ENCODE data around the gene DRD2. TPM values are rescaled to one million over a fixed set of nuclear protein-coding genes. Genes with fewer than 3 reads are reported as not detected.

Gene DRD2
- total and polyA plus RNA-seq, 2 experiments from 2014 or later, result 0.07 to 0.24 TPM

- H3K27ac ChIP-seq, result no peak overlapping the region
- no peak overlapping the region for H3K4me3 ChIP-seq
- TF ChIP-seq CTCF (IDR thresholded peaks at IDR 0.05; ENCODE audit: low read depth, low read length), result no peak
These were observed 17.0 kb downstream of the DRD2 start for GRCh38 chr11:113458189-113458588.

GRCh38 chr11:113457784-113458183, 17.4 kb downstream of the DRD2 start:
- Histone ChIP-seq H3K27ac (no peak overlapping the region), H3K27me3 (peaks cover 3% of the 10 kb centered on the region), H3K9me3 (ENCODE audit: low read depth) (no peaks in the 10 kb centered on the region), H3K36me3 (no peaks in the 10 kb centered on the region), H3K4me1 (ENCODE audit: low read depth) (no peaks in the 10 kb centered on the region), H3K4me3 (no peak overlapping the region)
- TF ChIP-seq CTCF (IDR thresholded peaks at IDR 0.05; ENCODE audit: low read depth, low read length), result no peak
- no peak for DNase-seq (ENCODE audit: low read depth in 1 of 2, low spot score in 1 of 2)

More at GRCh38 chr11:113458189-113458588, 17.0 kb downstream of the DRD2 start:
- H3K36me3 ChIP-seq, result no peaks in the 10 kb centered on the region
- peaks cover 3% of the 10 kb centered on the region for H3K27me3 ChIP-seq
- H3K9me3 ChIP-seq (ENCODE audit: low read depth), result no peaks in the 10 kb centered on the region
- H3K4me1 ChIP-seq (ENCODE audit: low read depth), result no peaks in the 10 kb centered on the region
- DNase-seq (ENCODE audit: low read depth in 1 of 2, low spot score in 1 of 2), result no peak

GRCh38 chr11:113454455-113454854, 20.7 kb downstream of the DRD2 start:
- no peaks in the 10 kb centered on the region for H3K36me3 ChIP-seq
- no peak for TF ChIP-seq CTCF (IDR thresholded peaks at IDR 0.05; ENCODE audit: low read depth, low read length)
- no peak for DNase-seq (ENCODE audit: low read depth in 1 of 2, low spot score in 1 of 2)
- no peak overlapping the region for H3K4me3 ChIP-seq
- H3K27ac ChIP-seq, result no peak overlapping the region
- no peaks in the 10 kb centered on the region for H3K27me3 ChIP-seq
- no peaks in the 10 kb centered on the region for H3K9me3 ChIP-seq (ENCODE audit: low read depth)
- H3K4me1 ChIP-seq (ENCODE audit: low read depth), result peaks cover 6% of the 10 kb centered on the region

GRCh38 chr11:113449743-113450142, 25.5 kb downstream of the DRD2 start:
- H3K27me3 ChIP-seq, result no peaks in the 10 kb centered on the region
- DNase-seq (ENCODE audit: low read depth in 1 of 2, low spot score in 1 of 2), result no peak
- H3K4me3 ChIP-seq, result no peak overlapping the region
- no peaks in the 10 kb centered on the region for H3K36me3 ChIP-seq
- no peaks in the 10 kb centered on the region for H3K9me3 ChIP-seq (ENCODE audit: low read depth)
- H3K4me1 ChIP-seq (ENCODE audit: low read depth), result peaks cover 9% of the 10 kb centered on the region
- H3K27ac ChIP-seq, result no peak overlapping the region
- no peak for TF ChIP-seq CTCF (IDR thresholded peaks at IDR 0.05; ENCODE audit: low read depth, low read length)

- TF ChIP-seq CTCF (IDR thresholded peaks at IDR 0.05; ENCODE audit: low read depth, low read length), result no peak
- Histone ChIP-seq H3K4me3 (no peak overlapping the region), H3K27me3 (no peaks in the 10 kb centered on the region), H3K4me1 (ENCODE audit: low read depth) (peaks cover 11% of the 10 kb centered on the region), H3K36me3 (no peaks in the 10 kb centered on the region), H3K27ac (no peak overlapping the region), H3K9me3 (ENCODE audit: low read depth) (no peaks in the 10 kb centered on the region)
- DNase-seq (ENCODE audit: low read depth in 1 of 2, low spot score in 1 of 2), result no peak
These were observed 26.9 kb downstream of the DRD2 start for GRCh38 chr11:113448316-113448677.
